ENCODE results near the gene ZSCAN18.
A peak's percentile ranks its signal among the peaks of the same experiment; 100 is the strongest.

The ZSCAN18 gene

GRCh38 chr19:58086825-58087710 is 11.0 kb downstream of the ZSCAN18 start:
- no peak for DNase-seq

GRCh38 chr19:58085348-58085875 is 12.6 kb downstream of the ZSCAN18 start:
- no peak for DNase-seq

GRCh38 chr19:58084596-58085347 is 13.3 kb downstream of the ZSCAN18 start:
- no peak for DNase-seq

GRCh38 chr19:58083021-58083420 is 15.0 kb downstream of the ZSCAN18 start:
- no peak for DNase-seq

- DNase-seq, result no peak
Observed at GRCh38 chr19:58079792-58080191, 18.2 kb downstream of the ZSCAN18 start.

- no peak for DNase-seq
Observed at GRCh38 chr19:58067240-58067912, 30.7 kb downstream of the ZSCAN18 start.

GRCh38 chr19:58063712-58064111 is 34.3 kb downstream of the ZSCAN18 start:
- DNase-seq, result no peak

- DNase-seq, result no peak
Observed at GRCh38 chr19:58060231-58060630, 37.8 kb downstream of the ZSCAN18 start.

GRCh38 chr19:58059671-58060078 is 38.4 kb downstream of the ZSCAN18 start:
- no peak for DNase-seq

- DNase-seq, result peak; percentile 73
Observed at GRCh38 chr19:58059003-58059670, 38.9 kb downstream of the ZSCAN18 start, which contains the start of gene ZNF135. Gene ZNF135 (plus strand): TSS chr19:58059282. CDS start chr19:58060003, 721 bp downstream.

- DNase-seq, result no peak
Observed at GRCh38 chr19:58058467-58058866, 39.6 kb downstream of the ZSCAN18 start.

GRCh38 chr19:58056861-58057260 is 41.2 kb downstream of the ZSCAN18 start:
- no peak for DNase-seq

GRCh38 chr19:58056261-58056660 is 41.8 kb downstream of the ZSCAN18 start:
- DNase-seq, result no peak

GRCh38 chr19:58054901-58055874 is 42.8 kb downstream of the ZSCAN18 start:
- DNase-seq, result no peak

GRCh38 chr19:58053480-58054156 is 44.4 kb downstream of the ZSCAN18 start:
- DNase-seq, result no peak

- no peak for DNase-seq
Observed at GRCh38 chr19:58052256-58052655, 45.8 kb downstream of the ZSCAN18 start.

- DNase-seq, result no peak
Observed at GRCh38 chr19:58047672-58048071, 50.4 kb downstream of the ZSCAN18 start.

GRCh38 chr19:58046856-58047255 is 51.2 kb downstream of the ZSCAN18 start:
- DNase-seq, result no peak

GRCh38 chr19:58045411-58046050 is 52.5 kb downstream of the ZSCAN18 start:
- no peak for DNase-seq

GRCh38 chr19:58044886-58045285 is 53.1 kb downstream of the ZSCAN18 start:
- DNase-seq, result no peak
